ENCODE results near the gene PTPRT. TPM values are rescaled to one million over a fixed set of nuclear protein-coding genes. Genes with fewer than 3 reads are reported as not detected.
"Not testable (repeated sequence)": the region's sequence is repeated elsewhere in the genome, so short reads cannot be mapped to it uniquely, and the experiment has no call there.

Gene PTPRT
- total and polyA plus RNA-seq, 2 donors (not counting 1 experiment from before 2014, with no cell fraction given) = not detected

- no peaks in the 10 kb centered on the region for H3K9me3 ChIP-seq (ENCODE audit: control insufficient read depth, insufficient read depth, low read depth, low read length)
- H3K4me3 ChIP-seq (replicated peaks in 1 of 4; ENCODE audit: control extremely low read depth in 1 of 4, insufficient read depth in 1 of 4, low read depth in 3 of 4, low read length in 4 of 4) = no peak overlapping the region
- no peak overlapping the region for H3K4me2 ChIP-seq (ENCODE audit: extremely low read depth, insufficient read depth, low read length)
- H3K36me3 ChIP-seq (ENCODE audit: control insufficient read depth, insufficient read depth, low read length) = no peaks in the 10 kb centered on the region
- no peaks in the 10 kb centered on the region for H3K79me2 ChIP-seq (ENCODE audit: control insufficient read depth, insufficient read depth, low read length)
- no peak overlapping the region for H3K27ac ChIP-seq (ENCODE audit: insufficient read depth, low read length)
- H4K20me1 ChIP-seq (ENCODE audit: control insufficient read depth, extremely low read depth, insufficient read depth, low read length) = no peaks in the 10 kb centered on the region
- H3K27me3 ChIP-seq (ENCODE audit: control insufficient read depth, insufficient read depth, low read length) = no peaks in the 10 kb centered on the region
- H3K9ac ChIP-seq (ENCODE audit: insufficient read depth, low read length) = no peak overlapping the region
- H2AFZ ChIP-seq (ENCODE audit: low read length) = no peak overlapping the region
- no peak for TF ChIP-seq EZH2 (IDR thresholded peaks at IDR 0.05; ENCODE audit: low read length, missing control alignments)
- no peak for TF ChIP-seq CTCF (conservative IDR thresholded peaks at IDR 0.05 in 1 of 2, IDR thresholded peaks at IDR 0.05 in 1 of 2; ENCODE audit: low read depth in 1 of 2, low read length in 2 of 2)
- no peaks in the 10 kb centered on the region for H3K4me1 ChIP-seq (ENCODE audit: control insufficient read depth, extremely low read depth, insufficient read depth, low read length)
- DNase-seq (ENCODE audit: low read depth in 2 of 2) = no peak
Observed at GRCh38 chr20:43167021-43167420, 22.7 kb downstream of the PTPRT start.

DNA sequence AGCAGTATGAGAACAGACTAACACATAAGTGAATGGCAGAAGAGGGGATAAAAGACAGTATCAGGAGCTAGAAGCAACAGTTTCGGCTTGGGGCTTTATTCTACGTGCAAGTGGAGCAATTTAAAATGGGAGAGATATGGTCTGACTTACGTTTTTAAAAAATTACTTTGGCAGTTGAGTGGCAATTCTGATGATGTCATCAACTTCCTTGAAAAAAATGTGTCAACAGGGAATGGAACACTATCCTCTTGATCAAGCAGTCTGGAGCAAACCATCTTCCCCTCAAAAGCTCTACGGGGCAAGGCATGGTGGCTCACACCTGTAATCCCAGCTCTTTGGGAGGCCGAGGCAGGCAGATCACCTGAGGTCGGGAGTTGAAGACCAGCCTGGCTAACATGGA lies 24.1 kb downstream of the PTPRT start:
- DNase-seq (ENCODE audit: low read depth in 2 of 2) = no peak
- H2AFZ ChIP-seq (ENCODE audit: low read length) = no peak overlapping the region

DNA sequence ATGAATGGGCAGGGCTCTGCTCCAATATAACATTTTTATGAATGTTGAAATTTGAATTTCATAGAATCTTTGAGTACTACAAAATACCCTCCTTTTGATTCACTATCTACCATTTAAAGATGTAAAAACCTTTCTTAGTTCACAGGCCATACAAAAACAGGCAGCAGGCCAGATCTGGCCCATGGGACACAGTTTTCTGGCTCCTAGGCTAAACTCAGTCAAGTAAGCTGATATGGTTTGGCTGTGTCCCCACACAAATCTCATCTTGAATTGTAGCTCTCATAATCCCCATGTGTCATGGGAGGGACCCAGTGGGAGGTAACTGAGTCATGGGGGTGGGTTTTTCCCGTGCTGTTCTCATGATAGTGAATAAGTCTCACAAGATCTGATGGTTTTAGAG lies 25.0 kb downstream of the PTPRT start:
- H3K79me2 ChIP-seq (ENCODE audit: control insufficient read depth, insufficient read depth, low read length); H3K9me3 ChIP-seq (ENCODE audit: control insufficient read depth, insufficient read depth, low read depth, low read length); H4K20me1 ChIP-seq (ENCODE audit: control insufficient read depth, extremely low read depth, insufficient read depth, low read length); H3K4me2 ChIP-seq (ENCODE audit: extremely low read depth, insufficient read depth, low read length); H3K4me1 ChIP-seq (ENCODE audit: control insufficient read depth, extremely low read depth, insufficient read depth, low read length); H3K36me3 ChIP-seq (ENCODE audit: control insufficient read depth, insufficient read depth, low read length); H3K4me3 ChIP-seq (replicated peaks in 1 of 4; ENCODE audit: control extremely low read depth in 1 of 4, insufficient read depth in 1 of 4, low read depth in 3 of 4, low read length in 4 of 4); H3K9ac ChIP-seq (ENCODE audit: insufficient read depth, low read length); H3K27me3 ChIP-seq (ENCODE audit: control insufficient read depth, insufficient read depth, low read length); H2AFZ ChIP-seq (ENCODE audit: low read length); H3K27ac ChIP-seq (ENCODE audit: insufficient read depth, low read length); DNase-seq (ENCODE audit: low read depth in 2 of 2): not testable (repeated sequence)

More for the DNA sequence above, 24.1 kb downstream of the PTPRT start:
- Histone ChIP-seq H3K9ac (ENCODE audit: insufficient read depth, low read length) (no peak overlapping the region), H3K27ac (ENCODE audit: insufficient read depth, low read length) (no peak overlapping the region), H3K79me2 (ENCODE audit: control insufficient read depth, insufficient read depth, low read length) (no peaks in the 10 kb centered on the region), H3K4me2 (ENCODE audit: extremely low read depth, insufficient read depth, low read length) (no peak overlapping the region), H3K4me3 (replicated peaks in 1 of 4; ENCODE audit: control extremely low read depth in 1 of 4, insufficient read depth in 1 of 4, low read depth in 3 of 4, low read length in 4 of 4) (no peak overlapping the region), H3K27me3 (ENCODE audit: control insufficient read depth, insufficient read depth, low read length) (no peaks in the 10 kb centered on the region), H3K4me1 (ENCODE audit: control insufficient read depth, extremely low read depth, insufficient read depth, low read length) (no peaks in the 10 kb centered on the region), H3K36me3 (ENCODE audit: control insufficient read depth, insufficient read depth, low read length) (no peaks in the 10 kb centered on the region), H3K9me3 (ENCODE audit: control insufficient read depth, insufficient read depth, low read depth, low read length) (no peaks in the 10 kb centered on the region), H4K20me1 (ENCODE audit: control insufficient read depth, extremely low read depth, insufficient read depth, low read length) (no peaks in the 10 kb centered on the region)
- TF ChIP-seq CTCF (conservative IDR thresholded peaks at IDR 0.05 in 1 of 2, IDR thresholded peaks at IDR 0.05 in 1 of 2; ENCODE audit: low read depth in 1 of 2, low read length in 2 of 2) (no peak), EZH2 (IDR thresholded peaks at IDR 0.05; ENCODE audit: low read length, missing control alignments) (no peak)
